AG08396 (cell line): Measurements from ENCODE around the gene CUX1.
"Not testable (repeated sequence)": the region's sequence is repeated elsewhere in the genome, so short reads cannot be mapped to it uniquely, and the experiment has no call there.

Experiments used
- DNase-seq: peaks from one replicate; pipeline ENCODE4 v3.0.0; 2012; ENCODE audit warnings: low spot score, mixed read lengths

Gene CUX1

DNA sequence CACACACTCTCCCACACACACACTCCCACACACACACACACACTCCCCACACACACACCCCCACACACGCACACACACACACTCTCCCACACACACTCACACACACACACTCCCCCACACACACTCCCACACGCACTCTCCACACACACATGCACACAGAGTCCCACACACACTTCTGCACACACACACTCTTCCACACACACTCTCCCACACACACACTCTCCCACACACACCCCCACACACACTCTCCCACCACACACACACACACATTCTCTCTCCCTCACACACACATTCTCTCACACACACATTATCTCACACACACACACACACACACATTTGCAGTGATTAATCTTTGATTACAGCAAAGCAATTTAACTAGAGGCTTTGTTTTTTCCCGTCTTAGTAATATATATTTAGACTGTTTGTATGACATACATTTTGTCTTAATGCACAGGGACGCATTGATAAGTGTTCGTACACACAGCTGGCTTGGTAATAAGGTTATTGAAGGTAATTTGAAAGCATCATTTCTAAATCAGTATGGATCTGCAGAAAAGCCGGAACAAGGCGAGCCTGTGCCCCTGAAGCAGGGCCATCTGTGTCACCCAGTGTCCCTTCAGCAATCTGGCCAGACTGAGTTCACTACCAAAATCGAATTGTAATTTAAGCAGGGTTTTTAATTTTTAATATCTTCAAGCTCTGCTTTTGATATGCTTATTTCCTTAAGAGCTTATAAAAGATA is 399.3 kb downstream of the CUX1 start:
- DNase-seq, result no peak

DNA sequence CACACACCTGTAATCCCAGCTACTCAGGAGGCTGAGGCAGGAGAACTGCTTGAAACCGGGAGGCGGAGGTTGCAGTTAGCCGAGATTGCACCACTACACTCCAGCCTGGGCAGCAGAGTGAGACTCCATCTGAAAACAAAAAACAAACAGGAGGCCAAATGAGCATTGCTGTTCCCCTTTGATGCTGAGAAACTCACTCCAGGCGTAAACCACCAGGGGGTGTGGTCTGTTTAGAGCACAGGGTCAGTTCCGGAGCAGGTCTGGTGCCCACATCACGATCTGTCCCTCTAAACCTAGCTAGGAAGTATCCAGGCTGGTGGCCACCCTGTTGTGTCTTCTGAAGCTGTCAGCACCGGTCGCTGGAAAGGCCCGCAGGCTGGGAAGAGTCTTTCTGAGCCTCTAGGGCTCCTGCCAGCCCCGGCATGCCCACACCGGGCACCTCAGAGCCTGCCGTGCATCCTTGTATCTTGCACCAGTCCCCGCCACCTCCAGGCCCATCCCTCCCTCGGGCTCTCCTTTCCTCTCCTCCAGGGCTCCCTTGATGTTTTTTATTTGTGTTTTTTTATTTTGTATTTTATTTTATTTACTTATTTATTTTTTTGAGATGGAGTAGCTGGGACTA is 402.9 kb downstream of the CUX1 start:
- DNase-seq, result no peak

- no peak for DNase-seq
Observed at GRCh38 chr7:102220960-102221800, 403.8 kb downstream of the CUX1 start.

GRCh38 chr7:102221961-102222360 is 404.5 kb downstream of the CUX1 start:
- no peak for DNase-seq

GRCh38 chr7:102222445-102222844 is 405.0 kb downstream of the CUX1 start:
- no peak for DNase-seq

DNA sequence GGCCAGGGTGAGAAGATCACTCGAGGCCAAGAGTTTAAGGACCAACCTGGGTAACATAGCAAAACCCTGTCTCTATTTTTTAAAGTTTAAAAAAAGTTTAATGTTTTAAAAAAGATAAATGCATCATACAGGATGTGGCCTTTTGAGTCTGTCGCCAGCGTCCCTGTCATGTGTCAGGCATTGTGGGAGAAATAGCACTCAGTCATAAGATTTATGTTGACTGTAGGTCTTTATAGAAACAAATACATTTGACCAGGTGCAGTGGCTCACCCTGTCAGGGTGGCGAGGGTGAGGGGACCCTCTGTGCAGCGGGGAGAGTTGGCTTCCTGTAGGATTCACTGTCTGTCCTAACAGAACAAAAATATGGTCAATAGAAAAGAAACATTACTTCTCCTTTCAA is 405.8 kb downstream of the CUX1 start:
- DNase-seq, result no peak

DNA sequence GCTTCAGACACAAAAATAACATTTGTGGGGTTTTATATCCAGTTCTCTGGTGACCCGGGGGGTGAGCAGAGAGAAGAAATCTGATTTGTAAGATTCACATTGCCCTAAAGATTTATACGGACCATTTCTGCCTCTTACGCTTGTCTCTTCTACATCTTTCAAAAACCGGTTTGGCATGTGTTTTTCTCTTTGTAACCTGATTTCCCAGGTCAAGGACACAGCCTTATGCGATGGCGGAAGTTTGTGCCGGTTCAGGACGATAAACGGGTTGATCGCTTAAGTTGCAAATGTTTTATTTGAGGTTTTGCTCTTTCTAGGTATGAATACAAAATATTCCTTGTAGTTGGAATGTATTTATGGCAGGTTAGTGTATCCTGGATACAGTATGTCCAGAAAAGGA is 407.6 kb downstream of the CUX1 start:
- DNase-seq, result no peak

DNA sequence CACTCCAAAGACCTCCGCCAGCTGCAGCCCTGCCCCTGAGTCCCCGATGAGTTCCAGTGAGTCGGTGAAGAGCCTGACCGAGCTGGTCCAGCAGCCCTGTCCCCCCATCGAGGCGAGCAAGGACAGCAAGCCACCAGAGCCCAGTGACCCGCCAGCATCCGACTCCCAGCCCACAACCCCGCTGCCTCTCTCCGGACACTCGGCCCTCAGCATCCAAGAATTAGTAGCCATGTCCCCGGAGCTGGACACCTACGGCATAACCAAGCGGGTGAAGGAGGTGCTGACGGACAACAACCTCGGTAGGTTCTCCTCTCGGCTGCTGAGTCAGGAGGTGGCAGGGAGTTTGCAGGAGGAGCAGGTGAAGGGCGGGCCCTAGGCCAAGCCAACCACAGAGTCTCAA is 409.9 kb downstream of the CUX1 start:
- no peak for DNase-seq

GRCh38 chr7:102228935-102229334 is 411.5 kb downstream of the CUX1 start:
- no peak for DNase-seq

DNA sequence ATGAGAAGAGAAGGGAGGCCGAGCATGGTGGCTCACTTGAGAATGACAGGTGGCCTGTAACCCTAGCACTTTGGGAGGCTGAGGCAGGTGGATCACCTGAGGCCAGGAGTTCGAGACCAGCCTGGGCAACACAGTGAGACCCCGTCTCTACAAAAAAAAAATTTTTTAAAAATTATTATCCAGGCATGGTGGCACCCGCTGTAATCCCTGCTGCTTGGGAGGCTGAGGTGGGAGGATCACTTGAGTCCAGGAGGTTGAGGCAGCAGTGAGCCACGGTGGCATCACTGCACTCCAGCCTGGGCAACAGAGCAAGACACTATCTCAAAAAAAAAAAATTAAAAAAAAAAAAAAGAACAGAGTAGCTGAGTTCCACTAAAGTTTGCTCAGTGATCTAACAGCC is 412.7 kb downstream of the CUX1 start:
- not testable (repeated sequence) for DNase-seq

GRCh38 chr7:102230593-102230992 is 413.2 kb downstream of the CUX1 start:
- peak; percentile 53 for DNase-seq

GRCh38 chr7:102232611-102233286 is 415.3 kb downstream of the CUX1 start:
- DNase-seq, result no peak

- no peak for DNase-seq
Observed at GRCh38 chr7:102234131-102234530, 416.7 kb downstream of the CUX1 start.

GRCh38 chr7:102234801-102235550 is 417.6 kb downstream of the CUX1 start:
- no peak for DNase-seq

- no peak for DNase-seq
Observed at GRCh38 chr7:102236102-102236501, 418.7 kb downstream of the CUX1 start.

GRCh38 chr7:102236592-102237287 is 419.3 kb downstream of the CUX1 start:
- DNase-seq, result peak; percentile 92

GRCh38 chr7:102239206-102239820 is 421.9 kb downstream of the CUX1 start:
- no peak for DNase-seq

DNA sequence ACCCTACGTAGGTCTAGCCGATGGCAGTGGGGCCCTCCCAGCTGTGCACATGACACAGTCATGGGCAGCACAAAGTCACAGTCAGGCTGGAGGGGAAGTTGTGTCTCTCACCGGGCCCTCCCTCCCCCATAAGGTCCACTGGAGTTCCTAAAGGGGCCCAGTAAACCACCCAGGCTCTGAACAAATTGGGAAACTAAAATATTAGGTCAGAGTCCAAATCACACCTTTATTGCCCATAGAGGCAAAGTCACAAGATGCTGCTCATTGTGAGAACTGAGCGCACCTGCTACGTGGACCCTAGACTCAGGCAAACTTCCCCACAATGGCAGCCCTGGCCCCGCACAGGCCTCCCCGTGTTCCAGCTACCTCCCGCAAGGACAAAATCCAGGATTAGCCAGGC is 424.0 kb downstream of the CUX1 start:
- DNase-seq, result no peak

DNA sequence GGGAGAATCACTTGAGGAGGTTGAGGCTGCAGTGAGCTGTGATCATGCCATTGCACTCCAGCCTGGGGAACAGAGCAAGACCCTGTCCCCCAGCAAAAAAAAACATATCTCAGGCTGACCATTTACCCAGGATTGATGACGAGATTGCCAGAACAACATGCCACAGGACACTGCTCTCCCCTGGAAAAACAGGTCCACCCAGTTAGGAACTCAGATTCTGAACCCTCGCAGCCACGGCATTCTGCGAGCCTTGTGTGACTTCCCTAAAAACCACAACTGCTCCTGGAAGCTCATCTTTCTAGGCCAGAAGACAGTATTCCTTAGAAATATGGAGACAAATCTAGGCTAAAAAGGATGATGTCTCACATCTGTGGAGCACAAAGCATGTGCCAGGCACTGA is 427.2 kb downstream of the CUX1 start:
- DNase-seq, result no peak

GRCh38 chr7:102248081-102248455 is 430.6 kb downstream of the CUX1 start:
- DNase-seq, result no peak
